Muscle of leg (tissue), 11 donors: ENCODE measurements around the gene KCNC2. TPM values are rescaled to one million over a fixed set of nuclear protein-coding genes. Genes with fewer than 3 reads are reported as not detected.

ENCODE experiments used
- DNase-seq: peaks from one replicate; pipeline ENCODE4 v3.0.0; 2013
- H3K27ac ChIP-seq: one replicate; pipeline ENCODE4 v1.5.1; 2013; ENCODE audit warnings: mild to moderate bottlenecking, low read length, control low read depth
- H3K27me3 ChIP-seq: one replicate; pipeline ENCODE4 v1.6.1; 2013; ENCODE audit warnings: low read length; ENCODE audit not compliant: control insufficient read depth, insufficient read depth
- H3K36me3 ChIP-seq: one replicate; pipeline ENCODE4 v1.6.1; 2013; ENCODE audit warnings: low read length; ENCODE audit not compliant: control insufficient read depth, insufficient read depth
- H3K4me1 ChIP-seq: one replicate; pipeline ENCODE4 v1.6.1; 2013; ENCODE audit warnings: low read length; ENCODE audit not compliant: control insufficient read depth, insufficient read depth
- H3K4me3 ChIP-seq: one replicate; pipeline ENCODE4 v1.5.1; 2013; ENCODE audit warnings: low read length, control low read depth
- H3K9me3 ChIP-seq: replicated peaks from 2 replicates; pipeline ENCODE4 v1.6.1; 2013; ENCODE audit warnings: low read depth, low read length; ENCODE audit not compliant: control insufficient read depth
- WGBS: methylation state at CpG from one replicate; pipeline ENCODE4 v1.1.5; 2013; ENCODE audit warnings: missing lambda C conversion rate; ENCODE audit not compliant: insufficient coverage; 5-methylcytosine and 5-hydroxymethylcytosine counted together
- polyA plus RNA-seq, 8 donors: library from polyadenylated mRNA; unstranded; fragments of 120-200 nt; gene quantifications; one replicate each; pipeline versions ENCODE4 v1.2.1 to v1.2.3, GENCODE V29; 2013; ENCODE audit warnings: inconsistent platforms in 1 of 8, low replicate concordance in 1 of 8; ENCODE audit not compliant: insufficient read length in 8 of 8, insufficient read depth in 1 of 8
- total RNA-seq: library from RNA; stranded (reverse); fragments of 120-200 nt; gene quantifications from one replicate; pipeline ENCODE4 v1.2.4, GENCODE V29; 2013

Gene KCNC2
- total and polyA plus RNA-seq, 9 donors, result 0.21 to 0.91 (median 0.36) TPM

DNA sequence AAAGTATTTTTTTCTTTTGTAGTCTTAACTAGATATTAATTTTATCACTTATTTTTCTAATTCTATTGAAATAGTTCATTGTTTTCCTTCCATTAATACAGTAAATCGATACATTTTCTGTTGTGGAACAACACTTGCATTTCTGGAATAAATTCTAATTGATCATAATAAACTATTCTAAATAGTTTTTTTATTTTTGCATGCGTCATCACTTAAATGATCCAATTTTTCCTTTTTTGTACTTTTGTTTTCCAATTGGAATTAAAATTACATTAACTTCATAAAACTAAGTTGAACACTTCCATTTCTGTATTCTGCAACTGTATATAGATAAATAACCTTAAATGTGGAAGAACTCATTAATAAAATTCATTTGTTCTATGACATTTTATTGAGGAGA is 202.5 kb downstream of the KCNC2 start:
- no peak overlapping the region for H3K27ac ChIP-seq
- H3K4me3 ChIP-seq, result no peak overlapping the region
- no peaks in the 10 kb centered on the region for H3K9me3 ChIP-seq
- H3K27me3 ChIP-seq, result no peaks in the 10 kb centered on the region
- no peak for DNase-seq
- no CpG with 5 or more reads among the region's 2 CpGs for WGBS
- H3K36me3 ChIP-seq, result no peaks in the 10 kb centered on the region
- H3K4me1 ChIP-seq, result no peaks in the 10 kb centered on the region

- H3K9me3 ChIP-seq, result no peaks in the 10 kb centered on the region
- H3K27me3 ChIP-seq, result no peaks in the 10 kb centered on the region
- no peak for DNase-seq
- no peaks in the 10 kb centered on the region for H3K4me1 ChIP-seq
- H3K4me3 ChIP-seq, result no peak overlapping the region
- no CpG with 5 or more reads among the region's 2 CpGs for WGBS
- H3K36me3 ChIP-seq, result no peaks in the 10 kb centered on the region
- no peak overlapping the region for H3K27ac ChIP-seq
Measured at GRCh38 chr12:75000120-75000519, 209.5 kb downstream of the KCNC2 start.

DNA sequence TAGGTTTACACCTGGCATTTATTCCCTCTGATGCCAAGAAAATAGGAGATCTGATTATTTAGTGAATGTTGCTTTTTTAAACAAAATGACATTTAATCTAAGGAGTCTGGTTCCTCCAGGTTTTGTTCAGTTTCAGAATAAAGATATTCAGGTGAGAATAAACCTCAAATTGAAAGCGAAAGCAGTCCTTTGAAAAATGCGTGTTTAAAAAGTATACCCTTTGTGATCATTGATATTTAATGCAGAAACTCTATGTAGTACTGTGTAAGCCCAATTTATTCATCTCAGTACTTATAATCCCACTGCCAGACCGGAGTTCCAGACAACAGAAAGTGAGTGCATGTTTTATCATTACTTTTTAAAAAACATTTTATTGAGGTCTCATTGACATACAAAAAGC is 210.2 kb downstream of the KCNC2 start:
- H3K4me3 ChIP-seq, result no peak overlapping the region
- no peaks in the 10 kb centered on the region for H3K36me3 ChIP-seq
- no peak overlapping the region for H3K27ac ChIP-seq
- DNase-seq, result no peak
- no peaks in the 10 kb centered on the region for H3K4me1 ChIP-seq
- no peaks in the 10 kb centered on the region for H3K27me3 ChIP-seq
- no peaks in the 10 kb centered on the region for H3K9me3 ChIP-seq
- no CpG with 5 or more reads among the region's 3 CpGs for WGBS

Other genes with a start within 250 kb of the KCNC2 start
- 4.0 TPM for gene CAPS2, start 120.5 kb upstream of the KCNC2 start, total RNA-seq
- gene CAPS2, start 120.5 kb upstream of the KCNC2 start, polyA plus RNA-seq, result 1 to 10 TPM; 1.3 to 2.9 (median 1.9) TPM
- not detected for gene GLIPR1L1, start 124.8 kb upstream of the KCNC2 start, total RNA-seq
- under 1 TPM in 4 of 8 donors, not detected in 4; 0.18 to 0.33 (median 0.29) TPM for gene GLIPR1L1, start 124.8 kb upstream of the KCNC2 start, polyA plus RNA-seq
- 1.5 TPM for gene GLIPR1L2, start 181.2 kb upstream of the KCNC2 start, total RNA-seq
- 1 to 10 TPM in 6 of 8 donors, under 1 TPM in 2; 0.54 to 1.9 (median 1.6) TPM for gene GLIPR1L2, start 181.2 kb upstream of the KCNC2 start, polyA plus RNA-seq